CD4-positive, alpha-beta T cell (primary cell): Measurements from ENCODE around the gene TRIM71. TPM values are rescaled to one million over a fixed set of nuclear protein-coding genes. Genes with fewer than 3 reads are reported as not detected.
"Not testable (repeated sequence)": the region's sequence is repeated elsewhere in the genome, so short reads cannot be mapped to it uniquely, and the experiment has no call there.

Experiments
- ATAC-seq: fragments of 200-7000 bp; cut with Tn5 transposase; one replicate; pipeline ENCODE4 v1.10.0; 2022; ENCODE audit warnings: mild to moderate bottlenecking; ENCODE audit not compliant: poor library complexity
- CTCF ChIA-PET: fragments of 350-600 bp; sonication (Branson Sonifier 250); formaldehyde crosslinking; loops from one replicate; lab custom pipeline; 2021; ENCODE audit warnings: antibody characterized with exemption, inconsistent platforms; lab: Charles Lee
- POLR2A ChIA-PET: fragments of 350-600 bp; sonication (Branson Sonifier 250); formaldehyde crosslinking; loops from one replicate; lab custom pipeline; 2021; ENCODE audit warnings: antibody characterized with exemption, inconsistent platforms; lab: Charles Lee
- DNase-seq, 14 experiments: peaks; one replicate each; pipeline ENCODE4 v3.0.0-alpha.2; 2013 to 2020; ENCODE audit warnings: mixed read lengths in 2 of 14
- H3K27ac ChIP-seq, 2 donors: one replicate each; pipeline versions ENCODE4 v1.5.1 to v1.7.0; 2013; ENCODE audit warnings: low read length in 2 of 2, low read depth in 1 of 2, mild to moderate bottlenecking in 1 of 2
- H3K27me3 ChIP-seq, 2 experiments: 1 replicate in 1 of 2; 2 replicates in 1 of 2; pipeline versions ENCODE4 v1.6.1 to v1.7.0; 2013; ENCODE audit warnings: low read length in 2 of 2, control low read depth in 1 of 2, mild to moderate bottlenecking in 1 of 2, moderate library complexity in 1 of 2; ENCODE audit not compliant: insufficient read depth in 2 of 2, control insufficient read depth in 1 of 2
- H3K36me3 ChIP-seq: one replicate; pipeline ENCODE4 v1.6.1; 2013; ENCODE audit warnings: low read length, control low read depth; ENCODE audit not compliant: insufficient read depth
- H3K4me1 ChIP-seq: one replicate; pipeline ENCODE4 v1.6.1; 2013; ENCODE audit warnings: low read length, control low read depth; ENCODE audit not compliant: insufficient read depth
- H3K4me3 ChIP-seq: one replicate; pipeline ENCODE4 v1.5.1; 2013; ENCODE audit warnings: mild to moderate bottlenecking, low read length, moderate library complexity
- H3K9me3 ChIP-seq, 2 experiments: 1 replicate in 1 of 2; 2 replicates in 1 of 2; pipeline versions ENCODE4 v1.6.1 to v1.7.0; 2013; ENCODE audit warnings: low read length in 2 of 2, mild to moderate bottlenecking in 2 of 2, control low read depth in 1 of 2, moderate library complexity in 1 of 2; ENCODE audit not compliant: control insufficient read depth in 1 of 2, insufficient read depth in 1 of 2
- H3K27ac Mint-ChIP-seq: one replicate; pipeline ENCODE4 v1.8.0; 2020; ENCODE audit warnings: mixed read lengths
- H3K27me3 Mint-ChIP-seq: one replicate; pipeline ENCODE4 v1.8.0; 2021; ENCODE audit warnings: mixed read lengths
- H3K36me3 Mint-ChIP-seq: one replicate; pipeline ENCODE4 v1.8.0; 2021; ENCODE audit warnings: low read depth, mixed read lengths
- H3K4me1 Mint-ChIP-seq: one replicate; pipeline ENCODE4 v1.8.0; 2021; ENCODE audit warnings: low read depth, mixed read lengths
- H3K4me3 Mint-ChIP-seq: one replicate; pipeline ENCODE4 v1.8.0; 2020; ENCODE audit warnings: mild to moderate bottlenecking, mixed read lengths
- H3K9me3 Mint-ChIP-seq: one replicate; pipeline ENCODE4 v1.8.0; 2020; ENCODE audit warnings: mixed read lengths
- CTCF ChIP-seq: fragments of 200-600 bp; IDR thresholded peaks from one replicate; pipeline ENCODE4 v1.8.0; 2022; ENCODE audit warnings: antibody characterized with exemption, mild to moderate bottlenecking
- intact Hi-C, 2 experiments: fragments of 100-400 bp; cut with DNase I in 1 of 2; cut with micrococcal nuclease in 1 of 2; formaldehyde crosslinking; loops; one replicate each; pipeline versions ENCODE4 v1.15.1 to v1.9.0; 2023 to 2025; cut with DNase I, micrococcal nuclease
- total RNA-seq, 174 experiments: library from RNA in 2 of 174; stranded (reverse) in 2 of 174; gene quantifications; one replicate each; pipeline ENCODE4 v1.2.3 and lab custom pipeline; 2021 to 2026

Gene TRIM71
- total RNA-seq, 2 experiments from 2014 or later, result 0.03 TPM; not detected in 1

DNA sequence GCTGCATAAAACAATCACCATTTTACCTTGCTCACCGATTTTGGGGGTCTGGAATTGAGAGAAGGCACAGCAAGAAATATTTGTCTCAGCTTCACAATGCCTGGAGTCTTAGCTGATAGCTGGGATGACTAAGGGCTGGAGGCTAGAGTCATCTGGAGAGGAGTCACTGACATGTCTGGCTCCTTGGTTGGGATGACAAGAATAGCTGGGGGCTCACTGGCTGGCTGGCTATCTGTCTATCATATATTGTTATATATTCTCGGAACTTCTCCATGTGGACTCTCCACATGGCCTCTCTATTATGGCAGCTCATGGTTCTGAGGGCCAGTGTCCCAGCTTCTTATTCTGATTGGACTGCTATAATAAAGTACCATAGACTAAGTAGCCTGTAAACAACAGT lies 20.0 kb upstream of the TRIM71 start:
- H3K27ac Mint-ChIP-seq, result no peak overlapping the region
- no peak for TF ChIP-seq CTCF

DNA sequence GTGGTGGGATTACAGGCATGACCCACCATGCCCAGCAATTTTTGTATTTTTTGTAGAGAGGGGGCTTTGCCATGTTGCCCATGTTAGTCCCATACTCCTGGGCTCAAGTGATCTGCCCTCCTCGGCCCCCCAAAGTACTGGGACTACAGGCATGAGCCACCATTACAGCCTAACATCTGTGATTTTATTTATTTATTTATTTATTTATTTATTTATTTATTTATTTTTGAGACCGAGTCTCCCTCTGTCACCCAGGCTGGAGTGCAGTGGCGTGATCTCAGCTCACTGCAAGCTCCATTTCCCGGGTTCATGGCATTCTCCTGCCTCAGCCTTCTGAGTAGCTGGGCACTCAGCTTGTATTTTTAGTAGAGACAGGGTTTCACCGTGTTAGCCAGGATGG lies 16.4 kb upstream of the TRIM71 start:
- H3K27ac ChIP-seq, intact Hi-C loops, H3K36me3 ChIP-seq, H3K9me3 Mint-ChIP-seq, H3K27me3 ChIP-seq, H3K4me1 ChIP-seq, ATAC-seq, POLR2A ChIA-PET, H3K4me3 Mint-ChIP-seq, H3K9me3 ChIP-seq, CTCF ChIA-PET, DNase-seq, H3K36me3 Mint-ChIP-seq, H3K4me3 ChIP-seq, H3K27me3 Mint-ChIP-seq, H3K4me1 Mint-ChIP-seq, H3K27ac Mint-ChIP-seq: not testable (repeated sequence)

More for the DNA sequence above, 20.0 kb upstream of the TRIM71 start:
- no peaks in the 10 kb centered on the region for H3K9me3 Mint-ChIP-seq
- H3K36me3 Mint-ChIP-seq, result no peaks in the 10 kb centered on the region
- CTCF ChIA-PET, result no interaction called here
- Histone ChIP-seq H3K36me3 (no peaks in the 10 kb centered on the region), H3K27ac (no peak overlapping the region), H3K4me3 (no peak overlapping the region), H3K4me1 (no peaks in the 10 kb centered on the region), H3K27me3 (no peaks in the 10 kb centered on the region), H3K9me3 (no peaks in the 10 kb centered on the region)
- DNase-seq (no peak), ATAC-seq (no peak)
- H3K27me3 Mint-ChIP-seq, result no peaks in the 10 kb centered on the region
- H3K4me1 Mint-ChIP-seq, result no peaks in the 10 kb centered on the region
- H3K4me3 Mint-ChIP-seq, result no peak overlapping the region
- intact Hi-C loops, result loop anchor here in 1 of 2 experiments (5.0 kb wide), 1 partner anchor 1125 kb away; no protein-coding TSS in a partner anchor
- POLR2A ChIA-PET, result no interaction called here

DNA sequence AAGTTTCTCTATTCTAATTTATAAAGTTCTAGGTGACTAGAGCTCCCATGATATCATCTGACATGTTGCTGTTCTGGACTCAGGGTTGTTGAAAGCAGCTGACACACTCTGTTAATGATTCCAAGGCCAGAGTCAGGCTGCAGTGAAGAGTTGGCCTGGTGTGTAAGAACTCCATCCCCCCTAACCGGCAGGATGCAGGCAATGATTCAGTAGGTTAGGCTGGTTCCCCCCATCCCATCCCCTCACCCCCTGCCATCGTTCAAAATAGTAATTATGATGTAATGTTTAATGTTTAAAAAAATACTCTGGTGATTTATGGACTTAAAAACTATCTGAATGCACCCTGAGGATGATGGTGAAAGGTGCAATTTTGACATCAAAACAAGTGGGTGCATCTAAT lies 4.6 kb upstream of the TRIM71 start:
- Histone ChIP-seq H3K27me3 (peaks cover 10 to 16% of the 10 kb centered on the region in 2 experiments), H3K36me3 (no peaks in the 10 kb centered on the region), H3K27ac (no peak overlapping the region), H3K4me1 (peaks cover 7% of the 10 kb centered on the region), H3K4me3 (no peak overlapping the region), H3K9me3 (no peaks in the 10 kb centered on the region)
- Mint-ChIP-seq H3K9me3 (no peaks in the 10 kb centered on the region), H3K4me3 (no peak overlapping the region), H3K36me3 (no peaks in the 10 kb centered on the region), H3K27me3 (peaks cover 17% of the 10 kb centered on the region), H3K4me1 (peaks cover 8% of the 10 kb centered on the region), H3K27ac (no peak overlapping the region)
- POLR2A ChIA-PET, result no interaction called here
- CTCF ChIA-PET, result no interaction called here
- TF ChIP-seq CTCF, result no peak
- ATAC-seq, result no peak
- intact Hi-C loops, result no loop called here
- no peak for DNase-seq

DNA sequence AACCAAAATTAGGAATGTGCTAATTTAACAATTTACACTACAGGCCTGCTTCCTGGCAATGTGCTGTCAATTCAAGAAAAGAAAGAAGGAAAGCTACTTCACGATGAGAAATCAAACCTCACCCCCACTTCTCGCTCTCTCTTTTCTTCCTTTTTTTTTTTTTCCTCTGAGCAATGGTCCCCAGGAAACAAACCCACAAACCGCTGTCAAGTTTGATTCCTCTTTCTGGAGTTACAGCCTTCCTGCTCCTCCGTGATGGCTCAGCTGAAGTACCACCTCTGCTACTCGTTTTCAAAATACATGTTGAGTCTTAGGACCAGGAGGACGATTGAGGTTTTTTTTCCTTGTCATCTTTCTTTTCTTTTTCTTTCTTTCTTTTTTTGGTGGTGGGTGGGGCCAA lies 3.4 kb upstream of the TRIM71 start:
- H3K36me3 Mint-ChIP-seq, result no peaks in the 10 kb centered on the region
- H3K27me3 ChIP-seq, result peaks cover 14 to 24% of the 10 kb centered on the region in 2 experiments
- no peaks in the 10 kb centered on the region for H3K9me3 ChIP-seq
- H3K27ac Mint-ChIP-seq, result no peak overlapping the region
- peaks cover 7% of the 10 kb centered on the region for H3K4me1 ChIP-seq
- no peak overlapping the region for H3K27ac ChIP-seq
- ATAC-seq, result no peak
- H3K36me3 ChIP-seq, result no peaks in the 10 kb centered on the region
- peak in 3 of 14 experiments; percentile 6 to 25 (median 18) for DNase-seq
- POLR2A ChIA-PET, result no interaction called here
- H3K4me3 Mint-ChIP-seq, result peak overlapping the region; percentile 42
- intact Hi-C loops, result no loop called here
- H3K4me1 Mint-ChIP-seq, result peaks cover 8% of the 10 kb centered on the region
- TF ChIP-seq CTCF, result no peak
- H3K27me3 Mint-ChIP-seq, result peaks cover 24% of the 10 kb centered on the region
- no peak overlapping the region for H3K4me3 ChIP-seq
- no peaks in the 10 kb centered on the region for H3K9me3 Mint-ChIP-seq
- CTCF ChIA-PET, result no interaction called here
